Suprapubic skin (tissue), 3 donors: Measurements from ENCODE around the gene MED25.

Experiments used
- CTCF ChIP-seq, 2 donors: fragments of 200-600 bp in 1 of 2; fragments of 450-650 bp in 1 of 2; sonication (generic) in 1 of 2; IDR thresholded peaks; one replicate each; pipeline ENCODE4 v1.5.1; 2016 to 2019; ENCODE audit warnings: antibody characterized with exemption in 2 of 2, mild to moderate bottlenecking in 1 of 2, moderate library complexity in 1 of 2
- POLR2A ChIP-seq, 2 donors: fragments of 450-650 bp; IDR thresholded peaks; one replicate each; pipeline ENCODE4 v1.6.1; 2017; ENCODE audit warnings: antibody characterized with exemption in 2 of 2, mild to moderate bottlenecking in 2 of 2, moderate library complexity in 2 of 2

DNA sequence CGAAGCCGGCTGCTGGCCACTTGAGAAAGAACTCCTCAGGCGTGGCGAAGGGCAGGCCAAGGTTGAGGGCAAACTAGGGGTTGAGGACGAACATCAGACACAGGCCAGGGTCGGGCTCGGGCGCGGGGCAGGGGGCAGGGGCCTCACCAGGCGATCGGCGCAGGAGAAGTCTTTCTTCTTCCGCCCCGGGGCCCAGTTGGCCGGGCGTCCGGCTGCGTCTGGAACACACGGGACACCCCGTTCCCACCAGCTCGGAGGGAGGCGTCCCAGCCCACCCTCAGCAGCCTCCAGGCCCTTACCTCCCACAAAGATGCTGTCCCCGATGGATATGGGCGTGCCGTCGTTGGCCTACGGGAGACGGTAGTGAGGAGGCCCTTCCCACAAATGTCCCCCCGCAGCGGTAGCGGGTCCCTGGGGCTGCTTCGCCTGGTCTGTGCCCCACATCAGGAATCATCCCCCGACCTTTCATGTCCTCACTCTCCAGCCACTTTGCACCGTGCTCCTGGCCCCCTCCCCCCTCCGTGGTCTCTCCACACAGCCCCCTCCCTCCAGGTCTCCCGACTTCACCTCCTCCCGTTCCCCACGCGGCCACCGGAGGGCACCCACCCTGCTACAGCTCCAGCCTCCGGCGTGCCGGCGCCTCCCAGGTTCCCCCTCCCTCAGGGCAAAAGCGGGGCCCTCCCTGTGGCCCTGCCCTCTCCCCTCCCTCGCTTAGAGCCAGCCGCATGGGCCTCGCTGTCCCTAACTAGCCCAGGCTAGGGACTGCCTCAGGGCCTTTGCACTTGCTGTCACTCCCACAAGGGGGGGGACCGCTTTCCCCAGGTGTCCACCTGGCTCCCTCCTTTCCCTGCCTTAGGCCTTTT is 44.5 kb downstream of the MED25 start:
- TF ChIP-seq CTCF (IDR thresholded peaks at IDR 0.05) (no peak), POLR2A (IDR thresholded peaks at IDR 0.05) (no peak)
